ENCODE data around the gene SLC9A9.

Gene SLC9A9

GRCh38 chr3:143856252-143856970 is 8.1 kb upstream of the SLC9A9 start:
- H3K4me3 ChIP-seq (ENCODE audit: low read length) = no peak overlapping the region
- no peak for TF ChIP-seq ZNF274 (IDR thresholded peaks at IDR 0.05; ENCODE audit: low read depth, low read length)

DNA sequence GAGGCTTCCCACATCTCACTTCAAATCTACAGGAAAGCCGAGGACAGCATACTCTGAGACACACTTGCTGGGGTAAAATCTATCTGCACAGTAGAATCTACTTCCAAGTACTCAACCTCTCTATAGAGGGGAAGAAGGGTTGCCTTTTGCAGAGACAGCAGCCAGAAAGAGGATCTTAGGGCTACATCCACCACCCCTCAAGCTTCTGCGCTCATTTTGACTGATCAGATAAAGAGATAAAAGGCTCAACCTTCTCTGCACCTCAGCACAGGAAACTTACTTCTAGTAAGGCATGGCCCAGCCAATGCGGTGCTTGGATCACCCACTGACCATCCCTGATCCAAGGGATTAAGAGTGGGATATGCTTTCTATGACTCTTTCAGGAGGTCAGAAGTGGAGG is 6.9 kb upstream of the SLC9A9 start:
- H3K4me3 ChIP-seq (ENCODE audit: low read length) = no peak overlapping the region
- TF ChIP-seq ZNF274 (IDR thresholded peaks at IDR 0.05; ENCODE audit: low read depth, low read length) = no peak

DNA sequence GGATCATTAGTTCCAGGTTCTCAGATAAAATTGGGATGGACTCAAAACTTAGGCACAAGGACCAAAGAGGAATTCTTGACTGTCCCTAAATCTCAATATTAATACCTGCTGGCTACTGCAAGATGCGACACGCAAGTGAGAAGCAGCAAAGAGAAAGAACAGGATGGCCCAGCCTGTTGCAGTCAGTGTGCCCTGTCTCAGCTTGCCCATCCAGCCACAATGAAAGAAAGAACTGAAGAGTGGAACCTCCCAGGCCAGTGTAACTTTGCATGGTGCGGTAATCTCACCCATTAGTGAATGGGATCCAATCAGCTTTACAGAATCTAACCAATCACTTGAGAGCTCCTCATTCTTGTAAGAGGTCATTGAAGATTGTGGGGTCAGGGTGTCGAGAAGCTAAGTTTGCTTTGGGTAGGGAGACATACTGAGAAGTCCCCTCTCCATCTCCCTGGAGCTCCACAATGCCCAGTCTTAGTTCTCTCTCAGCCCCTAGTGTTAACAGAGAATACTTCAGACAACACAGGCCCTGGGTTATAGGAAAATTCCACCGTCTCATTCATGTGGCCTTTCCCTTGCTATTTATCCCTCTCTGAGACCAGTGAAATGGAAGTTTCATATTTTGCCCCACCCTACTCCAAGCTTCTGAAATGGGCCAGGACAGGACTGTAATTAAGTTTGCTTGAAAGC is 3.2 kb upstream of the SLC9A9 start:
- no peak overlapping the region for H3K4me3 ChIP-seq (ENCODE audit: low read length)
- TF ChIP-seq ZNF274 (IDR thresholded peaks at IDR 0.05; ENCODE audit: low read depth, low read length) = no peak

DNA sequence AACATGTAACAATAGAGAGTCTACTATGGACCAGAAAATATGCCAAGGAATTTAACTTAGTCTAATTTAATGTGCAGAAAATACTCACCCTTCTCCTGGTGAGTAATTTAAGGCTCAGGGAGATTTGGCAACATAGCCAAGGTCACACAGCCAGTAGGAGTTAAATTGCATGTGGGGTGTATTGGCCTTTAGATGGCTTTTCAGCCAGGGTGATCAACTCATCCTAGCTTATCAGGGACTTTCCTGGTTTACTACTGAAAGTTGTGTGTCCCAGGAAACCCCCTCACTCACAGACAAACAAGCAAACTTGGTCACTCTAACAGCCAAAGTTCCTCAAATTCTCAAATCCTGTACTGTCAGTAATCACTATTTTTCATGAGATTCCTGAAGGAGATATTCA is 2.6 kb upstream of the SLC9A9 start:
- no peak overlapping the region for H3K4me3 ChIP-seq (ENCODE audit: low read length)
- TF ChIP-seq ZNF274 (IDR thresholded peaks at IDR 0.05; ENCODE audit: low read depth, low read length) = no peak

DNA sequence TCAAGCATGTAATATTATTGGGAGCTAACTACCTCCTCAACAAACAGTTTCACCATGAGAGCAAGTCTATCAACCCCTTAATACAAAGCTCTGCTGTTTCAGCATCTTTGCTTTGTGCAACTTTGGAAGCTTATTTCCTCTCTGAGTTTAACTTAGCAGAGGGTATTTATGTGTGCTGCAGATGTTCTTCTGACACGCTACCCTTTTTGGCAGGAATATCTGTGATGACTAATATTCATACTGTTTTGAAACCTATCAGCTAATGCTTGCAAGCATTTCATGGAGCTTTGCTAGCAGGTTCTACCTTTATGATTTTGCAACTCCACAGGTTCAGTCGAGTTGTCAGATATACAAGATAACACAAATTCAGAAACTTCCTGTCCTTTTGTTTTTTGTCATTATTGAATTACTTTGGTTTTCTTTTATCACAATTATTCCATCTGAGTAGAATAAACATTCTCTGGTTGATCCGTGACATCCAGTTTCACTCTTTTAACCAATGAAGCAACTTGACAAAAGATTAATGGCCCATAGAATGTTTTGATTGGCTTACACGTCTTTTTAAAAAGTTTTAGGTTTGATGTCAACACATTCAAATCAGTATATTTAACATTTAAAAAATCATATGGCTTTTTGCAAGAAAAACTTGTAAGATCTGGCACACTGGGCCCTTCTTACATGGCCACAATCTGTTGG is 1.7 kb upstream of the SLC9A9 start:
- H3K4me3 ChIP-seq (ENCODE audit: low read length) = no peak overlapping the region; the same call in 1 of the 2 replicates

GRCh38 chr3:143848704-143849103 is 436 bp upstream of the SLC9A9 start:
- TF ChIP-seq ZNF274 (IDR thresholded peaks at IDR 0.05; ENCODE audit: low read depth, low read length) = no peak
- 0 out of 2 replicates have a peak overlapping the region, but pooled peaks have one; percentile 31 for H3K4me3 ChIP-seq (ENCODE audit: low read length)

More for the DNA sequence above, 1.7 kb upstream of the SLC9A9 start:
- TF ChIP-seq ZNF274 (IDR thresholded peaks at IDR 0.05; ENCODE audit: low read depth, low read length) = no peak

DNA sequence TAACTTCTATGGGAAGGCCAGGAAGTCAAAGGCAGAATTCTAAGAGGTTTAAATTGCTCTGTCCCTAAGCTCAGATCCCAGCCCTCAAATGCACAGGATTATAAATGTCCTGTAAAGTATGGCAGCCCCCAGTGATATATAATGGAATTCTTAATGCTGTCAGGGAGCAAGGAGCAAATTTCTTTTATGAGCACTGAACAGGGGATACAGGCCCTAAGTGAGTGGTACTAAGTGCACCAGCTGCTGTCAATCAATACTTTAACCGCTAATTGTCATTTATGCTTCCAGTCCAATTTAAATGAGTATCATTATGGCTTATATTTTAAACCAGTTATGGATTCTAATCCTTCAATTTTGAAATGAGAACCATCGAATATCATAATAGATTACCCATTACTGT is 4.7 kb downstream of the SLC9A9 start:
- H3K4me3 ChIP-seq (ENCODE audit: low read length) = no peak overlapping the region
- TF ChIP-seq ZNF274 (IDR thresholded peaks at IDR 0.05; ENCODE audit: low read depth, low read length) = no peak

GRCh38 chr3:143840636-143841035 is 7.6 kb downstream of the SLC9A9 start:
- H3K4me3 ChIP-seq (ENCODE audit: low read length) = no peak overlapping the region
- no peak for TF ChIP-seq ZNF274 (IDR thresholded peaks at IDR 0.05; ENCODE audit: low read depth, low read length)

- no peak overlapping the region for H3K4me3 ChIP-seq (ENCODE audit: low read length)
- no peak for TF ChIP-seq ZNF274 (IDR thresholded peaks at IDR 0.05; ENCODE audit: low read depth, low read length)
Observed at GRCh38 chr3:143839980-143840379, 8.3 kb downstream of the SLC9A9 start.

GRCh38 chr3:143837076-143837475 is 11.2 kb downstream of the SLC9A9 start:
- H3K4me3 ChIP-seq (ENCODE audit: low read length) = no peak overlapping the region
- TF ChIP-seq ZNF274 (IDR thresholded peaks at IDR 0.05; ENCODE audit: low read depth, low read length) = no peak

- no peak overlapping the region for H3K4me3 ChIP-seq (ENCODE audit: low read length)
- no peak for TF ChIP-seq ZNF274 (IDR thresholded peaks at IDR 0.05; ENCODE audit: low read depth, low read length)
Observed at GRCh38 chr3:143835312-143835711, 13.0 kb downstream of the SLC9A9 start.

DNA sequence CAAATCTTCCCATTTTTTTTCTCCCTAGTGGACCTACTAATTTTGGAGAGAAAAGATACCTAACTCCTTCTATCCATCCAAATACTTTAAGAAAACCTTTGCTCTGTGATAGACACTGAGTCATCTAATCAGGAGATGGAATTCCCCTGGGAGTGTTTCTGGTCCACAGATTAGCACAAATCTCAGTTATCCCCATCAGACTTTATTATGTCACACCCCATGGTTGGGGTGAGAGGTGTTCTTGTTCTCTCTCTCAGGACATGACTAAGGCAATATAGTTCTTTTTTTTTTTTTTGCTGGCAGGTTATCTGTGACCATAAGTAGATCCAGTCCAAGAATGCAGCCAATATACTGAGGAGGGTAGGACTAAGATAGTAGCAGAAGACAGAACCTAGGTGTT is 15.8 kb downstream of the SLC9A9 start:
- TF ChIP-seq ZNF274 (IDR thresholded peaks at IDR 0.05; ENCODE audit: low read depth, low read length) = no peak
- no peak overlapping the region; the same call in 1 of the 2 replicates for H3K4me3 ChIP-seq (ENCODE audit: low read length)

DNA sequence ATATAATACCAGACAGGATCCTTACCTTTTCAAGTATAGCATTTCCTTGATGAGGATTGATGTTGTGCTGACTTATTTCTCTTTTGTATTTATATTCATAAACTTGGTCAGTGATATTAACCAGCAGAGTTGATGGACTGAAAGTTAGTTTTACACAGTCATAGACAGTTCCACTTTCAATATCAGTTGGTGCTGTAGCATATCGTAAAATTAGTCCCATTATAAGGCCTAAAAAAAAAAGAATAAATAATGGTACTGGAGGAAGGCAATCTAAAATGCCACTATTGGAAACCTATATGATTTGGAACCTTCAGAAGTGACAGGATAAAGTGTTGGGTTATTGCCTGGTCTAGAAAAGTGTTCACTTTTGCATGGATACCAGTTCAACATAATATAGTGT is 16.3 kb downstream of the SLC9A9 start:
- no peak for TF ChIP-seq ZNF274 (IDR thresholded peaks at IDR 0.05; ENCODE audit: low read depth, low read length)
- H3K4me3 ChIP-seq (ENCODE audit: low read length) = no peak overlapping the region; the same call in 1 of the 2 replicates

DNA sequence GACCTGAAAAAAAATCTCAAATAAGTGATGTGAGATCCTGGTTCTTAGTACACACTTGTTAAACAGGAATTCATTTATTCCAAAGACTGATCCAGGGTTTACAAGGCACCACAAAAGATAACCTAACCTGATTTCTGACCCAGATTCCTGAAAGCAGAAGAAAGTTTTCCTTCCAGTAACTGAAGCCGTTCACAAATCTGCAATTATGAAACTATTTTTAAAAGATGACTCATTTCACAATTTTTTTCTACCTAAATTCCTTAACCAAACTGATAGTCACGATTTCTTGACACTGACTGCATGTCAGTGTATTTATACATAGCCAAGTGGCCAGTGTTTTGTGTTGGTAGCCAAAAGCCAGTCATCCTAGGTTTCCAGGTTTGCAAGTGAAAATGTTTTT is 17.1 kb downstream of the SLC9A9 start:
- H3K4me3 ChIP-seq (ENCODE audit: low read length) = no peak overlapping the region
- TF ChIP-seq ZNF274 (IDR thresholded peaks at IDR 0.05; ENCODE audit: low read depth, low read length) = no peak

- no peak for TF ChIP-seq ZNF274 (IDR thresholded peaks at IDR 0.05; ENCODE audit: low read depth, low read length)
Observed at GRCh38 chr3:143830786-143831185, 17.5 kb downstream of the SLC9A9 start.

More at GRCh38 chr3:143830786-143831185, 17.5 kb downstream of the SLC9A9 start:
- no peak overlapping the region for H3K4me3 ChIP-seq (ENCODE audit: low read length)
